T-helper 1 cell treated with Interleukin-12 subunit alpha and Interleukin-12 subunit beta and Interleukin-4 antibody, amounts not matched to agents 30 ng/mL and 1 ng/mL, for 36 hours (primary cell): ENCODE measurements around the gene GINM1. TPM values are rescaled to one million over a fixed set of nuclear protein-coding genes. Genes with fewer than 3 reads are reported as not detected.

Experiments used
- intact Hi-C: fragments of 100-400 bp; cut with micrococcal nuclease; formaldehyde crosslinking; loops from one replicate; pipeline ENCODE4 v1.15.1; 2024
- total RNA-seq: library from RNA; stranded (reverse); gene quantifications from 2 replicates; pipeline ENCODE4 v1.2.3, GENCODE V29; 2022

GINM1 gene
- total RNA-seq, 1 donor from 2014 or later, result 18.0 TPM

GRCh38 chr6:149592983-149593382, 26.8 kb downstream of the GINM1 start:
- intact Hi-C loops, result no loop called here

GRCh38 chr6:149593408-149593807, 27.2 kb downstream of the GINM1 start:
- intact Hi-C loops, result no loop called here

GRCh38 chr6:149600508-149600907, 34.3 kb downstream of the GINM1 start:
- intact Hi-C loops, result no loop called here

- intact Hi-C loops, result no loop called here
Observed at GRCh38 chr6:149608381-149608982, 42.3 kb downstream of the GINM1 start.

GRCh38 chr6:149614337-149614736, 48.2 kb downstream of the GINM1 start:
- intact Hi-C loops, result no loop called here

GRCh38 chr6:149615805-149616204, 49.6 kb downstream of the GINM1 start:
- intact Hi-C loops, result no loop called here

GRCh38 chr6:149627672-149628071, 61.5 kb downstream of the GINM1 start:
- intact Hi-C loops, result no loop called here

- intact Hi-C loops, result no loop called here
Observed at GRCh38 chr6:149628875-149629510, 62.8 kb downstream of the GINM1 start.

- intact Hi-C loops, result no loop called here
Observed at GRCh38 chr6:149634315-149634714, 68.1 kb downstream of the GINM1 start.

- intact Hi-C loops, result no loop called here
Observed at GRCh38 chr6:149636124-149636523, 69.9 kb downstream of the GINM1 start.

Other genes with a start within 250 kb of the GINM1 start
- gene TAB2, start 248.7 kb upstream of the GINM1 start, total RNA-seq, result 261 and 266 TPM in 2 replicates
- 17.3 and 18.7 TPM in 2 replicates for gene SUMO4, start 166.1 kb upstream of the GINM1 start, total RNA-seq
- 43.7 and 44.7 TPM in 2 replicates for gene ZC3H12D, start 81.4 kb upstream of the GINM1 start, total RNA-seq
- gene PPIL4, start 20.3 kb upstream of the GINM1 start, total RNA-seq, result 19.8 and 21.2 TPM in 2 replicates
- gene KATNA1, start 82.3 kb downstream of the GINM1 start, total RNA-seq, result 22.2 and 22.4 TPM in 2 replicates
- gene LATS1, start 151.7 kb downstream of the GINM1 start, total RNA-seq, result 41.6 and 43.5 TPM in 2 replicates
- gene NUP43, start 180.2 kb downstream of the GINM1 start, total RNA-seq, result 68.3 and 70.4 TPM in 2 replicates
- 74.5 and 85.9 TPM in 2 replicates for gene PCMT1, start 183.4 kb downstream of the GINM1 start, total RNA-seq